ENCODE data around the gene AOPEP.
"Not testable (repeated sequence)": the region's sequence is repeated elsewhere in the genome, so short reads cannot be mapped to it uniquely, and the experiment has no call there.

Gene AOPEP

GRCh38 chr9:94941211-94941875 lies 214.8 kb downstream of the AOPEP start:
- no peak for DNase-seq

- DNase-seq = no peak
Measured at GRCh38 chr9:94944626-94945025, 218.1 kb downstream of the AOPEP start.

GRCh38 chr9:94945197-94946144 lies 219.0 kb downstream of the AOPEP start:
- DNase-seq = no peak

- no peak for DNase-seq
Measured at GRCh38 chr9:94946256-94946655, 219.8 kb downstream of the AOPEP start.

GRCh38 chr9:94948567-94949235 lies 222.2 kb downstream of the AOPEP start:
- no peak for DNase-seq

GRCh38 chr9:94949370-94949769 lies 222.9 kb downstream of the AOPEP start:
- DNase-seq = no peak

- no peak for DNase-seq
Measured at GRCh38 chr9:94950040-94950578, 223.6 kb downstream of the AOPEP start.

- DNase-seq = no peak
Measured at GRCh38 chr9:94950579-94951323, 224.3 kb downstream of the AOPEP start.

- no peak for DNase-seq
Measured at GRCh38 chr9:94951324-94952135, 225.0 kb downstream of the AOPEP start.

GRCh38 chr9:94952565-94953373 lies 226.3 kb downstream of the AOPEP start:
- DNase-seq = no peak

- DNase-seq = no peak
Measured at GRCh38 chr9:94956731-94957130, 230.2 kb downstream of the AOPEP start.

- no peak for DNase-seq
Measured at GRCh38 chr9:94960964-94961363, 234.5 kb downstream of the AOPEP start.

- no peak for DNase-seq
Measured at GRCh38 chr9:94961870-94962269, 235.4 kb downstream of the AOPEP start.

- DNase-seq = not testable (repeated sequence)
Measured at GRCh38 chr9:94965631-94966030, 239.1 kb downstream of the AOPEP start.

GRCh38 chr9:94966046-94966445 lies 239.5 kb downstream of the AOPEP start:
- not testable (repeated sequence) for DNase-seq

GRCh38 chr9:94967482-94967881 lies 241.0 kb downstream of the AOPEP start:
- no peak for DNase-seq

GRCh38 chr9:94971378-94972131 lies 245.1 kb downstream of the AOPEP start:
- no peak for DNase-seq

GRCh38 chr9:94973451-94973941 lies 247.0 kb downstream of the AOPEP start:
- no peak for DNase-seq

- no peak for DNase-seq
Measured at GRCh38 chr9:94974154-94974879, 247.8 kb downstream of the AOPEP start.

Data from hematopoietic multipotent progenitor cell treated with erythropoietin and hydrocortisone succinate and interleukin-3 and kit ligand, for 8 days (in vitro differentiated cells).